ENCODE data around the gene PLA2G12A.

GRCh38 chr4:109755656-109756055, 25.8 kb upstream of the PLA2G12A start:
- TF ChIP-seq POLR2A (IDR thresholded peaks at IDR 0.05; ENCODE audit: control extremely low read depth in 1 of 2, low read depth in 2 of 2, low read length in 2 of 2): no peak
- no peak for TF ChIP-seq JUN (IDR thresholded peaks at IDR 0.05; ENCODE audit: low read depth, low read length)
